A549 (cell line): ENCODE measurements around the gene DERL2.

Experiments used
- HOXB13 ChIP-seq: fragments of 250-450 bp; sonication (Bioruptor Pico); IDR thresholded peaks from 2 replicates; pipeline ENCODE4 v1.5.0; 2020; ENCODE audit warnings: low read depth, mild to moderate bottlenecking, moderate library complexity
- JUNB ChIP-seq: fragments of >200 bp; sonication (Bioruptor Twin); formaldehyde crosslinking; IDR thresholded peaks from 2 replicates; pipeline ENCODE4 v1.6.1; 2016
- MAFK ChIP-seq: fragments of 450-650 bp; IDR thresholded peaks from 2 replicates; pipeline ENCODE4 v1.6.1; 2014; ENCODE audit not compliant: partially characterized antibody
- MAX ChIP-seq: IDR thresholded peaks from 2 replicates; pipeline ENCODE4 v1.6.1; 2012
- NR3C1 ChIP-seq: fragments of >200 bp; sonication (Bioruptor Twin); formaldehyde crosslinking; IDR thresholded peaks from 3 replicates; pipeline ENCODE4 v1.6.1; 2017
- POLR2A ChIP-seq: IDR thresholded peaks from 2 replicates; pipeline ENCODE4 v1.6.1; 2012; ENCODE audit warnings: mild to moderate bottlenecking, low read length
- ZNF302 ChIP-seq: fragments of 250-450 bp; sonication (Bioruptor Pico); IDR thresholded peaks from 2 replicates; pipeline ENCODE4 v1.9.0; 2021; ENCODE audit warnings: inconsistent platforms, mild to moderate bottlenecking, moderate library complexity
- TF ChIP-seq, protein P1 (sequence below): fragments of >200 bp; sonication (Bioruptor Twin); formaldehyde crosslinking; IDR thresholded peaks from 3 replicates; pipeline ENCODE4 v1.5.1; 2016
- TF ChIP-seq, protein P2 (sequence below): fragments of 200-600 bp; sonication (generic); IDR thresholded peaks from 2 replicates; pipeline ENCODE4 v1.6.1; 2016; ENCODE audit warnings: antibody characterized with exemption, mild to moderate bottlenecking, moderate library complexity

DNA sequence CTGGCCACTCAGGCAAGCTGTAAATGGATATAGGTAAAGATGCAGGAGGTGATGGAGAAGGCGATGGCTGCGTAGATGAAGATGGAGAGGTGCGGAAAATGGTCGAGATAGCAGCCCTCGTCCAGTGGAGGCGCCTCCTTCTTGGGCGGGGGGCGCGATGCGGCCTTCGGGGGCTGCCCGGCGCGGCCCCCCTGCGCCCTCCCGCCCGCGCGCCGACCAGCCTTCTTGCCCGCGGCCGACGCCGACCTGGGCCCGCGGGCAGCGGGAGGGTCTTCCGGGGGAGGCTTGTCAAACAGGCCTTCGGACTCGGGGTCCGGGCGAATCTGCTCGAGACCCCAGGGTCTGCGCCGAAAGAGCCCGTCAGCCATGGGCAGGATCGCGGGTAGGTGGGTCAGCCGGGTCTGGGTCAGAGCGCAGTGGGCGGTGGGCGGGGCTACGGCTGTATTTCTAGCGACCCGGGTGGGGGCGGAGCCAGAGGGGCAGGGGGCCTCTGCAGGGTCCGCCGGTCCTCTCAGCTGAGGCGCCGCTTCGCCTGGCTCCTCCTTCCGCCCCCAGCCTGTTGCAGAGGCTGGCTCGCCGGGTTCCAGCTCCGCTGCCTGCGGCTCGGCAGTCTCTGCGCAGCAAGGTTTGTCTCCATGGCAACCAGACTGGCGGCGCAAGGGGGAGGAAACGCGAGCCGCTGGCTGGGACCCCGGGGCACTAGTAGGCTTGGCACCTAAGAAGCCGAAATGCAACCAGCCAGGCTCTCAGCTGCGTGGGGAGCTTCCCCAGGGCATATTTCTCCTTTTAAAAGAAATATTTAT lies 14.8 kb upstream of the DERL2 start:
- TF ChIP-seq MAFK (no peak), NR3C1 (no peak), ZNF302 (CRISPR knock-in tag) (no peak), HOXB13 (CRISPR knock-in tag) (no peak), MAX (no peak), POLR2A (no peak), JUNB (no peak)
- TF ChIP-seq, protein P1, sequence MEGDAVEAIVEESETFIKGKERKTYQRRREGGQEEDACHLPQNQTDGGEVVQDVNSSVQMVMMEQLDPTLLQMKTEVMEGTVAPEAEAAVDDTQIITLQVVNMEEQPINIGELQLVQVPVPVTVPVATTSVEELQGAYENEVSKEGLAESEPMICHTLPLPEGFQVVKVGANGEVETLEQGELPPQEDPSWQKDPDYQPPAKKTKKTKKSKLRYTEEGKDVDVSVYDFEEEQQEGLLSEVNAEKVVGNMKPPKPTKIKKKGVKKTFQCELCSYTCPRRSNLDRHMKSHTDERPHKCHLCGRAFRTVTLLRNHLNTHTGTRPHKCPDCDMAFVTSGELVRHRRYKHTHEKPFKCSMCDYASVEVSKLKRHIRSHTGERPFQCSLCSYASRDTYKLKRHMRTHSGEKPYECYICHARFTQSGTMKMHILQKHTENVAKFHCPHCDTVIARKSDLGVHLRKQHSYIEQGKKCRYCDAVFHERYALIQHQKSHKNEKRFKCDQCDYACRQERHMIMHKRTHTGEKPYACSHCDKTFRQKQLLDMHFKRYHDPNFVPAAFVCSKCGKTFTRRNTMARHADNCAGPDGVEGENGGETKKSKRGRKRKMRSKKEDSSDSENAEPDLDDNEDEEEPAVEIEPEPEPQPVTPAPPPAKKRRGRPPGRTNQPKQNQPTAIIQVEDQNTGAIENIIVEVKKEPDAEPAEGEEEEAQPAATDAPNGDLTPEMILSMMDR = no peak
- TF ChIP-seq, protein P2, sequence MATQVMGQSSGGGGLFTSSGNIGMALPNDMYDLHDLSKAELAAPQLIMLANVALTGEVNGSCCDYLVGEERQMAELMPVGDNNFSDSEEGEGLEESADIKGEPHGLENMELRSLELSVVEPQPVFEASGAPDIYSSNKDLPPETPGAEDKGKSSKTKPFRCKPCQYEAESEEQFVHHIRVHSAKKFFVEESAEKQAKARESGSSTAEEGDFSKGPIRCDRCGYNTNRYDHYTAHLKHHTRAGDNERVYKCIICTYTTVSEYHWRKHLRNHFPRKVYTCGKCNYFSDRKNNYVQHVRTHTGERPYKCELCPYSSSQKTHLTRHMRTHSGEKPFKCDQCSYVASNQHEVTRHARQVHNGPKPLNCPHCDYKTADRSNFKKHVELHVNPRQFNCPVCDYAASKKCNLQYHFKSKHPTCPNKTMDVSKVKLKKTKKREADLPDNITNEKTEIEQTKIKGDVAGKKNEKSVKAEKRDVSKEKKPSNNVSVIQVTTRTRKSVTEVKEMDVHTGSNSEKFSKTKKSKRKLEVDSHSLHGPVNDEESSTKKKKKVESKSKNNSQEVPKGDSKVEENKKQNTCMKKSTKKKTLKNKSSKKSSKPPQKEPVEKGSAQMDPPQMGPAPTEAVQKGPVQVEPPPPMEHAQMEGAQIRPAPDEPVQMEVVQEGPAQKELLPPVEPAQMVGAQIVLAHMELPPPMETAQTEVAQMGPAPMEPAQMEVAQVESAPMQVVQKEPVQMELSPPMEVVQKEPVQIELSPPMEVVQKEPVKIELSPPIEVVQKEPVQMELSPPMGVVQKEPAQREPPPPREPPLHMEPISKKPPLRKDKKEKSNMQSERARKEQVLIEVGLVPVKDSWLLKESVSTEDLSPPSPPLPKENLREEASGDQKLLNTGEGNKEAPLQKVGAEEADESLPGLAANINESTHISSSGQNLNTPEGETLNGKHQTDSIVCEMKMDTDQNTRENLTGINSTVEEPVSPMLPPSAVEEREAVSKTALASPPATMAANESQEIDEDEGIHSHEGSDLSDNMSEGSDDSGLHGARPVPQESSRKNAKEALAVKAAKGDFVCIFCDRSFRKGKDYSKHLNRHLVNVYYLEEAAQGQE = no peak
